Measurements from ENCODE around the gene TOP2B. TPM values are rescaled to one million over a fixed set of nuclear protein-coding genes. Genes with fewer than 3 reads are reported as not detected.
A peak's percentile ranks its signal among the peaks of the same experiment; 100 is the strongest.

TOP2B gene
- polyA plus RNA-seq, 1 of the 3 experiments (the other 2 are of a cell fraction), result 20.4 TPM

GRCh38 chr3:25547943-25548674, 116.6 kb downstream of the TOP2B start:
- H3K4me1 ChIP-seq (ENCODE audit: control insufficient read depth in 1 of 2, insufficient read depth in 2 of 2, low read depth in 1 of 2, low read length in 1 of 2), result peaks cover 0 to 6% of the 10 kb centered on the region in 2 experiments; a peak in 2 of 4 replicates
- no peak overlapping the region for H3K27ac ChIP-seq (ENCODE audit: low read depth in 2 of 2, low read length in 1 of 2)
- TF ChIP-seq EZH2phosphoT487 (IDR thresholded peaks at IDR 0.05; ENCODE audit: borderline replicate concordance, low read depth) (no peak), USF1 (IDR thresholded peaks at IDR 0.05; ENCODE audit: borderline replicate concordance, low read depth) (no peak), NRF1 (IDR thresholded peaks at IDR 0.05; ENCODE audit: low read depth, low read length) (no peak), RCOR1 (IDR thresholded peaks at IDR 0.05; ENCODE audit: low read length) (no peak), TCF12 (IDR thresholded peaks at IDR 0.05) (0 out of 2 replicates have a peak, but pooled peaks have one; percentile 6), FOSL2 (IDR thresholded peaks at IDR 0.05; ENCODE audit: borderline replicate concordance, low read depth) (0 out of 2 replicates have a peak, but pooled peaks have one; percentile 2), RAD21 (IDR thresholded peaks at IDR 0.05; ENCODE audit: low read length) (no peak), FOXJ3 (CRISPR knock-in tag; IDR thresholded peaks at IDR 0.05) (no peak), ELF1 (IDR thresholded peaks at IDR 0.05) (no peak), SIN3A (IDR thresholded peaks at IDR 0.05; ENCODE audit: borderline replicate concordance, low read depth, low read length) (no peak), NFIC (IDR thresholded peaks at IDR 0.05; ENCODE audit: borderline replicate concordance) (no peak), CTCF (IDR thresholded peaks at IDR 0.05) (no peak)
- TF ChIP-seq, protein P1, sequence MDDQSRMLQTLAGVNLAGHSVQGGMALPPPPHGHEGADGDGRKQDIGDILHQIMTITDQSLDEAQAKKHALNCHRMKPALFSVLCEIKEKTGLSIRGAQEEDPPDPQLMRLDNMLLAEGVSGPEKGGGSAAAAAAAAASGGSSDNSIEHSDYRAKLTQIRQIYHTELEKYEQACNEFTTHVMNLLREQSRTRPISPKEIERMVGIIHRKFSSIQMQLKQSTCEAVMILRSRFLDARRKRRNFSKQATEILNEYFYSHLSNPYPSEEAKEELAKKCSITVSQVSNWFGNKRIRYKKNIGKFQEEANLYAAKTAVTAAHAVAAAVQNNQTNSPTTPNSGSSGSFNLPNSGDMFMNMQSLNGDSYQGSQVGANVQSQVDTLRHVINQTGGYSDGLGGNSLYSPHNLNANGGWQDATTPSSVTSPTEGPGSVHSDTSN (IDR thresholded peaks at IDR 0.05), result peak; percentile 60
- H3K36me3 ChIP-seq (replicated peaks in 1 of 2; ENCODE audit: control insufficient read depth in 1 of 2, insufficient read depth in 2 of 2, low read length in 1 of 2), result no peaks in the 10 kb centered on the region
- H3K9me3 ChIP-seq, result no peaks in the 10 kb centered on the region
- WGBS (ENCODE audit: low lambda C conversion rate), result 18% methylated on average over 1 of the region's 1 CpG
- no peak overlapping the region for H3K4me2 ChIP-seq
- H3K27me3 ChIP-seq (ENCODE audit: insufficient read depth), result no peaks in the 10 kb centered on the region
- DNase-seq, result no peak
- no peak overlapping the region for H2AFZ ChIP-seq (ENCODE audit: low read depth)
- ChIA-PET CTCF (interaction anchor here (1.0 to 1.5 kb wide), 3 partner anchors 15 to 46 kb away, joined by 3 to 4 read pairs (median 4); no protein-coding TSS in a partner anchor), POLR2A (no interaction called here)
- peaks cover 7% of the 10 kb centered on the region for H3F3A ChIP-seq (replicated peaks; ENCODE audit: insufficient read depth)
- no peaks in the 10 kb centered on the region for H3K9me2 ChIP-seq
- H3K9ac ChIP-seq, result no peak overlapping the region
- peaks cover 19% of the 10 kb centered on the region for H3K79me2 ChIP-seq (ENCODE audit: insufficient read depth)
- no peak overlapping the region for H3K4me3 ChIP-seq (ENCODE audit: low read depth in 2 of 2, low read length in 1 of 2)
- H4K20me1 ChIP-seq (ENCODE audit: insufficient read depth), result no peaks in the 10 kb centered on the region

Small RNA genes lying within 50 kb of the gene (small RNA-seq; reads per million reads assigned to genes)
- gene CRIP1P2 (0 reads per million in 7 experiments), gene RF01161 (0 to 0.06 (median 0) reads per million in 7 experiments), gene RF02271 (0 reads per million in 7 experiments)

Other genes with a start within 250 kb of the TOP2B start
- gene RARB, start 236.6 kb downstream of the TOP2B start, polyA plus RNA-seq (2012; rRNA removed), result 10.7 and 15.2 TPM in 2 replicates
- gene NGLY1, start 118.5 kb upstream of the TOP2B start, polyA plus RNA-seq (2012; rRNA removed), result 6.0 and 7.2 TPM in 2 replicates
- 12.1 and 21.6 TPM in 2 replicates for gene OXSM, start 125.2 kb upstream of the TOP2B start, polyA plus RNA-seq (2012; rRNA removed)

All from SK-N-SH (cell line).